Bronchial smooth muscle cell (primary cell): Measurements from ENCODE around the gene DHX58. TPM values are rescaled to one million over a fixed set of nuclear protein-coding genes. Genes with fewer than 3 reads are reported as not detected.

Source experiments
- total RNA-seq: library from RNA; depleted of rRNA; stranded (reverse); fragments of >200 nt; gene quantifications from 2 replicates; pipeline ENCODE4 v1.2.1, GENCODE V29; 2014

The DHX58 gene
- 9.1 and 14.7 TPM in 2 replicates for total RNA-seq

GRCh38 chr17:42112552-42113176, at the start of gene DHX58:
Gene DHX58, minus strand, starts transcription at chr17:42112714. Its CDS starts 822 bp downstream, at chr17:42111892.

DNA sequence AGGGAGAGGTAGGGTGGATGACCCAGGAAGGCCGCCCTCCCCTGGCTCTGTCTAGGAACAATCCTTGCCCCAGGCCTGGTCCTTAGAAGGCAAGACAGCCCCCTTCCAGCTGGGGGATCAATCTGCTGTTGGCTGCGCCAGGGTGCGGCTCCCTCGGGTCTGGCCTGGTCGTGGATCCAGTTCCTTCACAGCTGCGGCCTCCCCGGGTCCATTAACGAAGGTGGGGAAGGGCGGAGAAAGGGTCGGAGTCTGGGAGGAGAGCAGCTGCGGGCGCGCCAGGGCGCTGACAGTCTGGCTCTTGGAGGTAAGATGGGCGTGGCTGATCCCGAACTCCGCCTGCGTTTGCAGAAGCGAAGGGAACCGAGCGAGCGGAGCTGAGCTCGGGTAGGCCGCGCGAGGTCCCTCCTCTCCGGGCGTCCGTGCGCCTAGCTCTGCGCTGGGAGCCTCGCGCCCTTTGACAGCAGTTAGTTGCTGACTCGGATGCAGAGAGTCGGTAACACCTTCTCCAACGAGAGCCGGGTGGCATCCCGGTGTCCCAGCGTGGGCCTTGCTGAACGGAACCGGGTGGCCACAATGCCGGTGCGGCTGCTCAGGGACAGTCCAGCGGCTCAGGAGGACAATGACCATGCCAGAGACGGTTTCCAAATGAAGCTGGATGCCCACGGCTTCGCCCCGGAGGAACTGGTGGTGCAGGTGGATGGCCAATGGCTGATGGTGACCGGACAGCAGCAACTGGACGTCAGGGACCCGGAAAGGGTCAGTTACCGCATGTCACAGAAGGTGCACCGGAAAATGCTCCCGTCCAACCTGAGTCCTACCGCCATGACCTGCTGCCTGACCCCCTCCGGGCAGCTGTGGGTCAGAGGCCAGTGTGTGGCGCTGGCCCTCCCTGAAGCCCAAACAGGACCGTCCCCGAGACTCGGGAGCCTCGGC, 10.1 kb upstream of the DHX58 start, which contains the start of gene HSPB9:
TSS of gene HSPB9 (plus strand) at position 434 of the 933 bp plus-strand sequence. CDS start at position 481, 47 bp downstream.

DNA sequence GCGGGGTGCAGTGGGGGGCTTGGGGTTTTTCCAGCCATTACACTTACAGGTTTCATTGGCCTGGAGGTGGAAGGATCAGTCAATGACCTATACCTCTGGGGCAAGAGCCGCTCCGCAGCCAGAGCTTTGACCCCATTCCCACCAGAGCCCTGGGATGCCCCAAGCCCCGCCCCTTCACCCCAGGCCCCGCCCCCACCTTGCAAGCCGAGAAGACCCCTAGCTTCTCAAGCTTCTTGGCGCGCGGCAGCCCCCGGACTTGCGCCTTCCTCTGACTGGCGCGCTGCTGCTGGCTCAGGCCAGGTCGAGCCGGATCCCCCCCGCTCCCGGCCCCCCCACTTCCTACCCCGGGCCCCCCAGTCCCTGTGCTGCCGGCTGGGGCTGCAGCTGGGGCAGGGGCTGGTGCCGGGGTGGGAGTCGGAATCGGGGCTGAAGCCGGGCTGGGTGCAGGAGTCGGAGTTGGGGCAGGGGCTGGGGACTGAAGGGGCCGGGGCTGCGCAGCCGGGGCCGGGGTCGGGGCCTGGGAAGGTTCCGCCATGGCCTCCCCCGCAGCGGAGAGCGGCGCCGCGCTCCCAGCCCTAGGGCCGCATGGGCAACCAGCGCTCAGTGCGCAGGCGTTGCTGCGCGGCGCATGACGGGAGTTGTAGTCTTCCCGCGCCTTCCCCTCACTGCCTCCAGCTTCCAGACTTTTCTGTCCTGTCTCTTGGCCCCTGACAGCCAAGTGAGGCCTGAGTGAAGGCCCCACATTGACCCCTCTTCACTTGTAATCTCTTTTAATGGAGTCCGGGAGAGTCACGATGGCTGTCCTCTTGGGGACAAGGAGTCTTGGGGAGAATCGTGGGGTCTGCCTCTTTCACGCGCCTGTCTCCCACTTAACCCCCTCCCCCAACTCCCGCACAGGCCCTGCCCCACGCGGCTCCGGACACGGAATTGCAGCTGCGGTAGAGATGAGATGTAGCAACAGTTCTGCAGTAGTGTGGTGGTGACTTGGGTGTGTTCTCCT, 8.6 kb upstream of the DHX58 start, which contains the start of gene KAT2A:
TSS of gene KAT2A (minus strand) at position 598 of the 1,000 bp plus-strand sequence. CDS start at position 535, 63 bp downstream.

GRCh38 chr17:42097691-42098631, 14.6 kb downstream of the DHX58 start, which contains the start of gene ZNF385C:
Gene ZNF385C, minus strand, starts transcription at chr17:42098473. Its CDS starts 35,417 bp downstream, at chr17:42063056.

Other genes starting within 250 kb of the DHX58 start
- 19.5 TPM in 2 replicates for gene KLHL11, start 247.3 kb downstream of the DHX58 start, total RNA-seq
- gene ACLY, start 193.8 kb downstream of the DHX58 start, total RNA-seq: 107 and 119 TPM in 2 replicates
- gene ODAD4, start 182.1 kb downstream of the DHX58 start, total RNA-seq: 0.26 and 1.1 TPM in 2 replicates
- gene CNP, start 145.9 kb downstream of the DHX58 start, total RNA-seq: 53.4 and 62.3 TPM in 2 replicates
- 71.2 and 91.3 TPM in 2 replicates for gene DNAJC7, start 95.3 kb downstream of the DHX58 start, total RNA-seq
- 9.7 and 13.4 TPM in 2 replicates for gene NKIRAS2, start 92.6 kb downstream of the DHX58 start, total RNA-seq
- 0.32 and 0.34 TPM in 2 replicates for gene C17orf113, start 62.1 kb downstream of the DHX58 start, total RNA-seq
- not detected in 2 replicates for gene ZNF385C, start 14.2 kb downstream of the DHX58 start, total RNA-seq
- gene KAT2A, start 8.7 kb upstream of the DHX58 start, total RNA-seq: 4.7 and 5.6 TPM in 2 replicates
- gene HSPB9, start 10.1 kb upstream of the DHX58 start, total RNA-seq: not detected in 2 replicates
- 37.4 and 41.7 TPM in 2 replicates for gene RAB5C, start 42.3 kb upstream of the DHX58 start, total RNA-seq
- not detected in 2 replicates for gene KCNH4, start 68.4 kb upstream of the DHX58 start, total RNA-seq
- not detected in 2 replicates for gene HCRT, start 72.7 kb upstream of the DHX58 start, total RNA-seq
- 4.1 and 13.2 TPM in 2 replicates for gene GHDC, start 81.8 kb upstream of the DHX58 start, total RNA-seq
- 14.0 and 16.8 TPM in 2 replicates for gene STAT5B, start 163.7 kb upstream of the DHX58 start, total RNA-seq
- gene STAT5A, start 175.8 kb upstream of the DHX58 start, total RNA-seq: 21.1 and 35.6 TPM in 2 replicates